GM18505 (cell line): ENCODE data around the gene PCDHB6.
"Not testable (repeated sequence)": the region's sequence is repeated elsewhere in the genome, so short reads cannot be mapped to it uniquely, and the experiment has no call there.

ENCODE experiments used
- ATAC-seq: cut with Tn5 transposase; IDR thresholded peaks from one replicate; pipeline ENCODE4 v1.9.1; 2021; ENCODE audit not compliant: unreplicated experiment
- POLR2A ChIP-seq: IDR thresholded peaks from 4 replicates; pipeline ENCODE4 v1.6.1; 2011; ENCODE audit warnings: borderline replicate concordance; ENCODE audit not compliant: insufficient read depth, insufficient read length; ENCODE audit errors: extremely low read depth

Gene PCDHB6

DNA sequence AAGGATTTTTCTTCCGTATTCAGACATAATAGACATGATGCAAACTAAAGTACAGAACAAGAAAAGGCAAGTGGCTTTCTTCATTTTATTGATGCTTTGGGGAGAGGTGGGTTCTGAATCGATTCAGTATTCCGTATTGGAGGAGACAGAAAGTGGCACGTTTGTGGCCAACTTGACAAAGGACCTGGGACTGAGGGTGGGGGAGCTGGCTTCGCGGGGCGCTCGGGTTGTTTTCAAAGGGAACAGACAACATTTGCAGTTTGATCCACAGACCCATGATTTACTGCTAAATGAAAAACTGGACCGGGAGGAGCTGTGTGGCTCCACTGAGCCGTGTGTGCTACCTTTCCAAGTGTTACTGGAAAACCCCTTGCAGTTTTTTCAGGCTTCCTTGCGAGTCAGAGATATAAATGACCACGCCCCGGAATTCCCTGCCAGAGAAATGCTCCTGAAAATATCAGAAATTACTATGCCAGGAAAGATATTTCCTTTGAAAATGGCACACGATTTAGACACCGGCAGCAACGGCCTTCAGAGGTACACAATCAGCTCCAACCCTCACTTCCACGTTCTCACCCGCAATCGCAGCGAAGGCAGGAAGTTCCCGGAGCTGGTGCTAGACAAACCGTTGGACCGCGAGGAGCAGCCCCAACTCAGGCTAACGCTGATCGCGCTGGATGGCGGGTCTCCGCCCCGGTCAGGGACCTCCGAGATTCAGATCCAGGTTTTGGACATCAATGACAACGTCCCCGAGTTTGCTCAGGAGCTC is 551 bp downstream of the PCDHB6 start:
- no peak for TF ChIP-seq POLR2A
- ATAC-seq: no peak

DNA sequence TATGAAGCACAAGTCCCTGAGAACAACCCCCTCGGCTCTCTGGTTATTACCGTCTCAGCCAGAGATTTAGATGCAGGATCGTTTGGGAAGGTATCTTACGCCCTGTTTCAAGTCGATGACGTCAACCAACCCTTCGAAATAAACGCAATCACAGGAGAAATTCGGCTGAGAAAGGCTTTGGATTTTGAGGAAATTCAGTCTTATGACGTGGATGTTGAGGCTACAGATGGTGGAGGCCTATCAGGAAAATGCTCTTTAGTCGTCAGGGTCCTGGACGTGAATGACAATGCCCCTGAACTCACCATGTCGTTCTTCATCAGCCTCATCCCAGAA is 1.1 kb downstream of the PCDHB6 start:
- no peak for TF ChIP-seq POLR2A
- no peak for ATAC-seq

DNA sequence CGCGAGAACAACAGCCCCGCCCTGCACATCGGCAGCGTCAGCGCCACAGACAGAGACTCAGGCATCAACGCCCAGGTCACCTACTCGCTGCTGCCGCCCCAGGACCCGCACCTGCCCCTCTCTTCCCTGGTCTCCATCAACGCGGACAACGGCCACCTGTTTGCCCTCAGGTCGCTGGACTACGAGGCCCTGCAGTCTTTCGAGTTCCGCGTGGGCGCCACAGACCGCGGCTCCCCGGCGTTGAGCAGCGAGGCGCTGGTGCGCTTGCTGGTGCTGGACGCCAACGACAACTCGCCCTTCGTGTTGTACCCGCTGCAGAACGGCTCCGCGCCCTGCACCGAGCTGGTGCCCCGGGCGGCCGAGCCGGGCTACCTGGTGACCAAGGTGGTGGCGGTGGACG is 1.8 kb downstream of the PCDHB6 start:
- ATAC-seq: not testable (repeated sequence)

DNA sequence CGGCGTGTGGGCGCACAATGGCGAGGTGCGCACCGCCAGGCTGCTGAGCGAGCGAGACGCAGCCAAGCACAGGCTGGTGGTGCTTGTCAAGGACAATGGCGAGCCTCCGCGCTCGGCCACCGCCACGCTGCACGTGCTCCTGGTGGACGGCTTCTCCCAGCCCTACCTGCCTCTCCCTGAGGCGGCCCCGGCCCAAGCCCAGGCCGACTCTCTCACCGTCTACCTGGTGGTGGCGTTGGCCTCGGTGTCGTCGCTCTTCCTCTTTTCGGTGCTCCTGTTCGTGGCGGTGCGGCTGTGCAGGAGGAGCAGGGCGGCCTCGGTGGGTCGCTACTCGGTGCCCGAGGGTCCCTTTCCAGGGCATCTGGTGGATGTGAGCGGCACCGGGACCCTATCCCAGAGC is 2.2 kb downstream of the PCDHB6 start:
- not testable (repeated sequence) for ATAC-seq

DNA sequence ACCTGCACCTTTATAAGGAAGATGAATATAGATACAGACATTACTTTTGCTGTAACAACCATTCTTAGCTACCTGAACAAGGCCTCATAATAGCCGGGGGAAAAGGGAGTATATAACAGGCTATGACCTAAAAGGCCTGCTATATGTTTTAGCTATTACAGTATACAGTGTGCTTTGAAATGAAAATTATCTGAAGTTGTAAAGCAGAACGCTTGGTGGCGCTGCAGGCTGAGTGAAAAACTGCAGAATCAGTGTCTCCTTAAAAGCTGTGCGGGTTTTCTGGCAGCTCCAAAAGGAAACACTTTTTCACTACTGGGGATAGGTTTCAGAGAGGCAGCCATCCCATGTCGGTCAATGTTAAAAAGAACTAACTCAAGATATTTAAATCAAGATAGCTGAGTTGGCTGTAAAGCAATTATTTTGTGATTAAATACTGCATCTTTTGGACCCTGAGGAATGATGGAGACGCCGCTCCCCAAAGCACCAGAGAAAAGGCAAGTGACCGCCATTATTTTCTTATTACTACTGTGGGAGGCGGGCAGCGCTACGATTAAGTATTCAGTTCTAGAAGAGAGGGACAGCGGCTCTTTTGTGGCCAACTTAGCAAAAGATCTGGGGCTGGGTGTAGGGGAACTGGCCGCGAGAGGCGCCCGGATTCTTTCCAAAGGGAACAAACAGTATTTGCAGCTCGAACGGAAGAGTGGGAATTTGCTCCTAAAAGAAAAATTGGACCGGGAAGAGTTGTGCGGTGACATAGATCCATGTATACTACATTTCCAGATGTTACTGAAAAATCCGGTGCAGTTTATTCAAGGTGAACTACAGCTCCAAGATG is 5.9 kb downstream of the PCDHB6 start:
- no peak for ATAC-seq

DNA sequence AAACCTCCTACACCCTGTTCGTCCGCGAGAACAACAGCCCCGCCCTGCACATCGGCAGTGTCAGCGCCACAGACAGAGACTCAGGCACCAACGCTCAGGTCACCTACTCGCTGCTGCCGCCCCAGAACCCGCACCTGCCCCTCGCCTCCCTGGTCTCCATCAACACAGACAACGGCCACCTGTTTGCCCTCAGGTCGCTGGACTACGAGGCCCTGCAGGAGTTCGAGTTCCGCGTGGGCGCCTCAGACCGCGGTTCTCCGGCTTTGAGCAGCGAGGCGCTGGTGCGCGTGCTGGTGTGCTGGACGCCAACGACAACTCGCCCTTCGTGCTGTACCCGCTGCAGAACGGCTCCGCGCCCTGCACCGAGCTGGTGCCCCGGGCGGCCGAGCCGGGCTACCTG is 7.5 kb downstream of the PCDHB6 start:
- not testable (repeated sequence) for ATAC-seq

More for the DNA sequence above, 5.9 kb downstream of the PCDHB6 start:
- no peak for TF ChIP-seq POLR2A

DNA sequence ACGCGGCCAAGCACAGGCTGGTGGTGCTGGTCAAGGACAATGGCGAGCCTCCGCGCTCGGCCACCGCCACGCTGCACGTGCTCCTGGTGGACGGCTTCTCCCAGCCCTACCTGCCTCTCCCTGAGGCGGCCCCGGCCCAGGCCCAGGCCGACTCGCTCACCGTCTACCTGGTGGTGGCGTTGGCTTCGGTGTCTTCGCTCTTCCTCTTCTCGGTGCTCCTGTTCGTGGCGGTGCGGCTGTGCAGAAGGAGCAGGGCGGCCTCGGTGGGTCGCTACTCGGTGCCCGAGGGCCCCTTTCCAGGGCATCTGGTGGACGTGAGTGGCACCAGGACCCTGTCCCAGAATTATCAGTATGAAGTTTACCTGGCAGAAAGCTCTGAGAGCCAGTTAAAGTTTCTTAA is 8.0 kb downstream of the PCDHB6 start:
- not testable (repeated sequence) for ATAC-seq

DNA sequence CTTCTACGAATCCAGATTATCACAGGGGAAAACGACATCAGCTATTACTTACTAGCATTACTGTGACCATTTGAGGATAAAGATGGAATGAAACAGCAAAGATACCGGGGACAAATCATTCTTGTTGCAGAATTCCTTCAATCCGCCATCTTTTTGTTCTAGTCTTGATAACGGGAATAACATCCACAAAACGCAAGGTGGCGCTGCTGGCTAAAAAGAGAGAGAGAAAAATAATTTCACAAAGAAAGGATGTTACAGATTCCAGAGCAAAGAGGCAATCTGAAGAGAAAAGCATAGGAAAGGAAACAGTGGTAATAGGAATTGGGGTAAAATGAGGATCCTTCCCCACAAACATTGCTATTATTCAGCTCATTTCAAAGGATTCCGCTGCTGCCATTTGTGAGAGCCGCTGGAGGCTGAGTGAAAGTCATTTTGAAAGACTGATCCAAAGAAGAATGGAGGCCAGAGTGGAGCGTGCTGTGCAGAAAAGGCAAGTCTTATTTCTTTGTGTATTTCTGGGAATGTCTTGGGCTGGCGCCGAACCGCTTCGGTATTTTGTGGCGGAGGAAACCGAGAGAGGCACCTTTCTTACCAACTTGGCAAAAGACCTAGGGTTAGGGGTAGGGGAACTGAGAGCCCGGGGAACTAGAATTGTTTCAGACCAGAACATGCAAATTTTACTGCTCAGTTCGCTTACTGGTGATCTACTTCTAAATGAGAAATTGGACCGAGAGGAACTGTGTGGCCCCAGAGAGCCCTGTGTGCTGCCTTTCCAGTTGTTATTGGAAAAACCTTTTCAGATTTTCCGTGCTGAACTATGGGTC is 22.7 kb downstream of the PCDHB6 start, which contains the start of gene PCDHB7:
Gene PCDHB7 (plus strand): TSS at position 264 of the 824 bp plus-strand sequence. CDS start 192 bp downstream, at position 456.
- no peak for ATAC-seq
- no peak for TF ChIP-seq POLR2A

DNA sequence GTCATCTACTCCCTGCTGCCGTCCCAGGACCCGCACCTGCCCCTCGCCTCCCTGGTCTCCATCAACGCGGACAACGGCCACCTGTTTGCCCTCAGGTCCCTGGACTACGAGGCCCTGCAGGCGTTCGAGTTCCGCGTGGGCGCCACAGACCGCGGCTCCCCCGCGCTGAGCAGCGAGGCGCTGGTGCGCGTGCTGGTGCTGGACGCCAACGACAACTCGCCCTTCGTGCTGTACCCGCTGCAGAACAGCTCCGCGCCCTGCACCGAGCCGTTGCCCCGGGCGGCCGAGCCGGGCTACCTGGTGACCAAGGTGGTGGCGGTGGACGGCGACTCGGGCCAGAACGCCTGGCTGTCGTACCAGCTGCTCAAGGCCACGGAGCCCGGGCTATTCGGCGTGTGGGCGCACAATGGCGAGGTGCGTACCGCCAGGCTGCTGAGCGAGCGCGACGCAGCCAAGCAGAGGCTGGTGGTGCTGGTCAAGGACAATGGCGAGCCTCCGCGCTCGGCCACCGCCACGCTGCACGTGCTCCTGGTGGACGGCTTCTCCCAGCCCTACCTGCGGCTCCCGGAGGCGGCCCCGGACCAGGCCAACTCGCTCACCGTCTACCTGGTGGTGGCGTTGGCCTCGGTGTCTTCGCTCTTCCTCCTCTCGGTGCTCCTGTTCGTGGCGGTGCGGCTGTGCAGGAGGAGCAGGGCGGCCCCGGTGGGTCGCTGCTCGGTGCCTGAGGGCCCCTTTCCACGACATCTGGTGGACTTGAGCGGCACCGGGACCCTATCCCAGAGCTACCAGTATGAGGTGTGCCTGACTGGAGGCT is 24.6 kb downstream of the PCDHB6 start:
- ATAC-seq: not testable (repeated sequence)

DNA sequence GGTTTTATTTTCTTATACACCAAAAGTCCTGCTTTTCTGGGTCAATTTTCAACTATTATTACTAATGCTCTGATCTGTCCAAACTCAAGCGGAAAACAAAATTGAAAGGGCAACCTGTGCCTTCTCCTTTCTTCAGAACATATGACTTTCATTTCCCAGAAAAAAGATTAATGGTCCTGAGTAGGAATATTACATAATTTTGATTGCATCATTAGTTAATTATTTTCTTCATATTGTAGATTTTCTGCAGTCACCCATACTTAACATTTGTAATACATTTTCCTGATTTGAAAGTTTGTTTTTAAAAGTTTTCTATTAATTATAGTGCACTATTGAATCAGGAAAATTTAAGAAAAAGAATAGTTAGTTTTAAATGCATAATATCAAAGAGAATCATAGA is 26.1 kb downstream of the PCDHB6 start:
- ATAC-seq: no peak
- TF ChIP-seq POLR2A: no peak

DNA sequence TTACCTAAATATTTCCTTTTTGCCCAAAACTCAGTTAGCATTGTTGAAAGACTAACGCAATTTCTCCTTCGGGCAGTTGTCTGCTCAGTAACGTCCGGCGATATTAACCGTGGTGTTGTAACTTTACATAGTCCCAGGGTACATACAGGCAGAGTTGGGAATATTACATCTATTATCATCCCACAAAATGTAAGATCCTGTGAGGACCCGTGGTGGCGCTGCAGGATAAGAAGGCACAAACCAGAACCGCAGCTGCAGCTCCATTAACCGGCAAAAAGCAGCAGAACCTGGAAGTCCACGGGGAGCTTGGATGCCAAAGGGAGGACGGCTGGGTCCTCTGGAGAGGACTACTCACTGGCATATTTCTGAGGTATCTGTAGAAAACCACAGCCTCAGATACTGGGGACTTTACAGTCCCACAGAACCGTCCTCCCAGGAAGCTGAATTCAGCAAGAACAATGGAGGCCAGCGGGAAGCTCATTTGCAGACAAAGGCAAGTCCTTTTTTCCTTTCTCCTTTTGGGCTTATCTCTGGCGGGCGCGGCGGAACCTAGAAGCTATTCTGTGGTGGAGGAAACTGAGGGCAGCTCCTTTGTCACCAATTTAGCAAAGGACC is 27.8 kb downstream of the PCDHB6 start, which contains the start of gene PCDHB8:
Gene PCDHB8 (plus strand): TSS at position 214 of the 615 bp plus-strand sequence. CDS start 245 bp downstream, at position 459.
- not testable (repeated sequence) for ATAC-seq

DNA sequence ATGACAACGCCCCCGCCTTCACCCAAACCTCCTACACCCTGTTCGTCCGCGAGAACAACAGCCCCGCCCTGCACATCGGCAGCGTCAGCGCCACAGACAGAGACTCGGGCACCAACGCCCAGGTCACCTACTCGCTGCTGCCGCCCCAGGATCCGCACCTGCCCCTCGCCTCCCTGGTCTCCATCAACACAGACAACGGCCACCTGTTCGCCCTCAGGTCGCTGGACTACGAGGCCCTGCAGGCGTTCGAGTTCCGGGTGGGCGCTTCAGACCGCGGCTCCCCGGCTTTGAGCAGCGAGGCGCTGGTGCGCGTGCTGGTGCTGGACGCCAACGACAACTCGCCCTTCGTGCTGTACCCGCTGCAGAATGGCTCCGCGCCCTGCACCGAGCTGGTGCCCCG is 29.5 kb downstream of the PCDHB6 start:
- ATAC-seq: not testable (repeated sequence)

DNA sequence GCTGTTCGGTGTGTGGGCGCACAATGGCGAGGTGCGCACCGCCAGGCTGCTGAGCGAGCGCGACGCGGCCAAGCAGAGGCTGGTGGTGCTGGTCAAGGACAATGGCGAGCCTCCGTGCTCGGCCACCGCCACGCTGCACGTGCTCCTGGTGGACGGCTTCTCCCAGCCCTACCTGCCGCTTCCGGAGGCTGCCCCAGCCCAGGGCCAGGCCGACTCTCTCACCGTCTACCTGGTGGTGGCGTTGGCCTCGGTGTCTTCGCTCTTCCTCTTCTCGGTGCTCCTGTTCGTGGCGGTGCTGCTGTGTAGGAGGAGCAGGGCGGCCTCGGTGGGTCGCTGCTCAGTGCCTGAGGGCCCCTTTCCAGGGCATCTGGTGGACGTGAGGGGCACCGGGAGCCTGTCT is 30.0 kb downstream of the PCDHB6 start:
- ATAC-seq: not testable (repeated sequence)
